HCT116 (cell line): ENCODE measurements around the gene ID1. TPM values are rescaled to one million over a fixed set of nuclear protein-coding genes. Genes with fewer than 3 reads are reported as not detected.

Experiments used
- ATAC-seq: fragments of 200-7000 bp; cut with Tn5 transposase; 2 replicates; pipeline ENCODE4 v1.9.1; 2020; ENCODE audit warnings: mild to moderate bottlenecking, moderate library complexity
- BruUV-seq: library from RNA; stranded (reverse); fragments of 400-500 nt; replicated peaks from 2 replicates; lab custom pipeline; 2021; lab: Mats Ljungman, UMichigan
- CTCF ChIA-PET: fragments of 300-600 bp; sonication (Branson Sonifier 250); formaldehyde crosslinking; loops from one replicate; lab custom pipeline; 2021; ENCODE audit warnings: antibody characterized with exemption; lab: Charles Lee
- POLR2A ChIA-PET: fragments of 300-600, 350-600 bp; sonication (Branson Sonifier 250); formaldehyde crosslinking; loops from one replicate; lab custom pipeline; 2021; ENCODE audit warnings: antibody characterized with exemption; lab: Charles Lee
- RAD21 ChIA-PET, 2 experiments: fragments of 300-600 bp; sonication (Branson Sonifier 250); formaldehyde crosslinking; loops; one replicate each; lab custom pipeline; 2023; ENCODE audit warnings: low total read pairs in 2 of 2; ENCODE audit not compliant: uncharacterized antibody in 2 of 2, unreplicated experiment in 2 of 2, low non-redundant PET in 1 of 2; lab: Charles Lee
- DNase-seq: peaks from one replicate; pipeline ENCODE4 v3.0.0-alpha.2; 2010; ENCODE audit warnings: low read depth, low spot score
- H2AFZ ChIP-seq: fragments of 200-600 bp; shearing (Covaris generic), sonication (generic); 2 replicates; pipeline ENCODE4 v1.6.1; 2017; ENCODE audit warnings: low read depth, mixed run types, mixed read lengths, antibody characterized with exemption, low read length; ENCODE audit not compliant: poor library complexity, severe bottlenecking
- H3K27ac ChIP-seq: 2 replicates; pipeline ENCODE4 v1.5.1; 2012; ENCODE audit warnings: low read depth, low read length
- H3K27me3 ChIP-seq: fragments of 200-600 bp; sonication (generic); 2 replicates; pipeline ENCODE4 v1.6.1; 2016; ENCODE audit warnings: mixed run types, low read length, mixed read lengths; ENCODE audit not compliant: insufficient read depth
- H3K36me3 ChIP-seq, 2 experiments: fragments of 200-500 bp in 1 of 2; fragments of 200-600 bp in 1 of 2; sonication (Bioruptor generic) in 1 of 2; sonication (generic) in 1 of 2; 2 replicates each; pipeline versions ENCODE4 v1.5.1 to v1.6.1; 2014 to 2016; ENCODE audit warnings: low read length in 2 of 2, inconsistent platforms in 1 of 2, mixed read lengths in 1 of 2, mixed run types in 1 of 2; ENCODE audit not compliant: insufficient read depth in 2 of 2, control insufficient read depth in 1 of 2
- H3K4me1 ChIP-seq, 2 experiments: fragments of 200-600 bp in 1 of 2; sonication (generic) in 1 of 2; 2 replicates each; pipeline versions ENCODE4 v1.5.1 to v1.6.1; 2012 to 2017; ENCODE audit warnings: low read length in 2 of 2, inconsistent platforms in 1 of 2, mild to moderate bottlenecking in 1 of 2, mixed read lengths in 1 of 2, mixed run types in 1 of 2, moderate library complexity in 1 of 2; ENCODE audit not compliant: insufficient read depth in 2 of 2, control insufficient read depth in 1 of 2
- H3K4me2 ChIP-seq: fragments of 200-600 bp; sonication (generic); 2 replicates; pipeline ENCODE4 v1.6.1; 2017; ENCODE audit warnings: mixed run types, low read length, mixed read lengths
- H3K4me3 ChIP-seq, 2 experiments: fragments of 200-600 bp in 1 of 2; sonication (generic) in 1 of 2; replicated peaks in 1 of 2; 2 replicates each; pipeline ENCODE4 v1.5.1; 2011 to 2016; ENCODE audit warnings: low read length in 2 of 2, control low read depth in 1 of 2, low read depth in 1 of 2, mild to moderate bottlenecking in 1 of 2, mixed read lengths in 1 of 2, mixed run types in 1 of 2
- H3K79me2 ChIP-seq: fragments of 200-600 bp; sonication (generic); 2 replicates; pipeline ENCODE4 v1.6.1; 2017; ENCODE audit warnings: mild to moderate bottlenecking, mixed run types, low read length, moderate library complexity, mixed read lengths; ENCODE audit not compliant: insufficient read depth
- H3K9ac ChIP-seq: fragments of 200-600 bp; sonication (generic); 2 replicates; pipeline ENCODE4 v1.6.1; 2016; ENCODE audit warnings: low read length, mixed read lengths
- H3K9me2 ChIP-seq: fragments of 200-600 bp; sonication (generic), shearing (Covaris generic); 2 replicates; pipeline ENCODE4 v1.6.1; 2017; ENCODE audit warnings: mixed run types, mild to moderate bottlenecking, moderate library complexity; ENCODE audit not compliant: insufficient read depth
- H3K9me3 ChIP-seq, 2 experiments: fragments of 200-500 bp in 1 of 2; fragments of 200-600 bp in 1 of 2; sonication (Bioruptor generic) in 1 of 2; sonication (generic) in 1 of 2; 2 replicates each; pipeline ENCODE4 v1.6.1; 2014 to 2017; ENCODE audit warnings: low read length in 2 of 2, mixed read lengths in 2 of 2, inconsistent platforms in 1 of 2, low read depth in 1 of 2, mild to moderate bottlenecking in 1 of 2, mixed run types in 1 of 2, moderate library complexity in 1 of 2; ENCODE audit not compliant: control insufficient read depth in 1 of 2, insufficient read depth in 1 of 2
- H4K20me1 ChIP-seq: fragments of 200-600 bp; sonication (generic), shearing (Covaris generic); 2 replicates; pipeline ENCODE4 v1.6.1; 2017; ENCODE audit warnings: mixed run types, mild to moderate bottlenecking, moderate library complexity; ENCODE audit not compliant: insufficient read depth
- CBX3 ChIP-seq: IDR thresholded peaks from 2 replicates; pipeline ENCODE4 v1.6.1; 2012; ENCODE audit warnings: low read depth
- EGR1 ChIP-seq: IDR thresholded peaks from 2 replicates; pipeline ENCODE4 v1.6.1; 2012; ENCODE audit warnings: low read depth
- EZH2 ChIP-seq: fragments of 200-600 bp; sonication (generic); IDR thresholded peaks from 2 replicates; pipeline ENCODE4 v1.6.1; 2017; ENCODE audit warnings: antibody characterized with exemption, mixed run types
- POLR2AphosphoS5 ChIP-seq: IDR thresholded peaks from 2 replicates; pipeline ENCODE4 v1.6.1; 2011; ENCODE audit warnings: mild to moderate bottlenecking, low read depth, low read length, moderate library complexity
- RAD21 ChIP-seq: IDR thresholded peaks from 2 replicates; pipeline ENCODE4 v1.6.1; 2012; ENCODE audit warnings: low read depth, mild to moderate bottlenecking
- SP1 ChIP-seq: IDR thresholded peaks from 2 replicates; pipeline ENCODE4 v1.6.1; 2012; ENCODE audit warnings: low read depth
- TCF7L2 ChIP-seq: IDR thresholded peaks from 2 replicates; pipeline ENCODE4 v1.7.0; 2011; ENCODE audit warnings: borderline replicate concordance, inconsistent platforms; ENCODE audit not compliant: insufficient read depth, insufficient read length; ENCODE audit errors: extremely low read depth
- YY1 ChIP-seq: IDR thresholded peaks from 2 replicates; pipeline ENCODE4 v1.6.1; 2011; ENCODE audit warnings: low read length, low read depth, moderate library complexity, mild to moderate bottlenecking; ENCODE audit not compliant: insufficient replicate concordance; ENCODE audit errors: extremely low read depth
- ZFX ChIP-seq: fragments of 450-650 bp; IDR thresholded peaks from 2 replicates; pipeline ENCODE4 v1.6.1; 2017
- ZNF274 ChIP-seq: fragments of 200-500 bp; sonication (Bioruptor generic); IDR thresholded peaks from 2 replicates; pipeline ENCODE4 v1.6.1; 2014; ENCODE audit warnings: mild to moderate bottlenecking, low read depth, low read length, inconsistent platforms
- intact Hi-C: fragments of 100-400 bp; cut with micrococcal nuclease; formaldehyde crosslinking; loops from 2 replicates; pipeline ENCODE4 v1.10.0; 2022
- total RNA-seq: library from RNA; stranded (reverse); gene quantifications from one replicate; pipeline ENCODE4 v1.2.1, GENCODE V29; 2021; ENCODE audit not compliant: unreplicated experiment
- TF ChIP-seq, protein P1 (sequence below): IDR thresholded peaks from 2 replicates; pipeline ENCODE4 v1.6.1; 2011; ENCODE audit warnings: mild to moderate bottlenecking, low read length, moderate library complexity; ENCODE audit not compliant: insufficient replicate concordance; ENCODE audit errors: extremely low read depth
- TF ChIP-seq, protein P2 (sequence below): IDR thresholded peaks from 2 replicates; pipeline ENCODE4 v1.6.1; 2012; ENCODE audit warnings: low read depth

Gene ID1
- total RNA-seq, 1 experiment from 2014 or later, result 811 TPM

DNA sequence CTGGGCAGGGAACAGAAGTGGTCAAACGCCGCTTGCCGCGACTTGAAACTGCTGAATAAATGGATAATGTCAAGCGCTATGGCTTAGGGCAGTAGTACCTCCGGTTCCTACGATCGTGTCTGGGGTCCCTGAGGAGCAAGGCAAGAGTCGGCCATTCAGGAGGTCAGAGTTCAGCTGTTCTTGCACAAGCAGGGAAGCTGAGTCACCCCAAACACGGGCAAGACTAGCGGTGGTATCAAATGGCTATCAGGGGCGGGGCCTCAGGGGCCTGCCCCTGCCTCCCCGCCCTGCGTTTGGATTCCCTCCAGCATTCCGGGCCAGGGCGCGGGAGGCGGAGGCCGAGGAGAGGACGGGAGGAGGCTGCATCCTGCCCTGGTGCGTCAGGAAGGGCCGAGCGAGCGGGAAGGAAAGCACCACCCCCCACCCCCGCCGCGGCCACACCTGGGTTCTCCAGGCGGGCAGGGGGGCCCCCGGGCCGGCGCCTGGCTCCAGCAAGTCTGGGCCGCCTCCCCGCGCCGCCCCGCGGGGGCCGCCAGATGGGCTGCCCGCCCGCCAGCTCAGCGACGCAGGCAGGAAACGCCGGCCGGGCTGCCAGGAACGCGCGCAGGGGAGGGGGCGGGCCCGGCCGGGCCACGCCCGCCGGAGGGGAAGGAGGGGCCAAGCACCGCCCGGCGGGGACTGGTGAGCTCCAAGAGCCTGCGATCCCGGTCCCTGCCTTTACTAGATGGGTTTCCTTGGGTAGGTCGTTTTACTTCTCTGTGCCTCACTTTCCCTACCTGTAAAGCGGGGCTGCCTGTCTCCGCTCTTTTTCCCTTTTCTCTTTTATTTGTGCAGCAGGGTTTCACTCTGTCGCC lies 32.2 kb upstream of the ID1 start (continued):
- TF ChIP-seq POLR2AphosphoS5 (peak; percentile 96), CBX3 (no peak), EZH2 (no peak), EGR1 (no peak), TCF7L2 (peak; percentile 86), SP1 (no peak), RAD21 (no peak), ZNF274 (no peak)
- TF ChIP-seq, protein P1, sequence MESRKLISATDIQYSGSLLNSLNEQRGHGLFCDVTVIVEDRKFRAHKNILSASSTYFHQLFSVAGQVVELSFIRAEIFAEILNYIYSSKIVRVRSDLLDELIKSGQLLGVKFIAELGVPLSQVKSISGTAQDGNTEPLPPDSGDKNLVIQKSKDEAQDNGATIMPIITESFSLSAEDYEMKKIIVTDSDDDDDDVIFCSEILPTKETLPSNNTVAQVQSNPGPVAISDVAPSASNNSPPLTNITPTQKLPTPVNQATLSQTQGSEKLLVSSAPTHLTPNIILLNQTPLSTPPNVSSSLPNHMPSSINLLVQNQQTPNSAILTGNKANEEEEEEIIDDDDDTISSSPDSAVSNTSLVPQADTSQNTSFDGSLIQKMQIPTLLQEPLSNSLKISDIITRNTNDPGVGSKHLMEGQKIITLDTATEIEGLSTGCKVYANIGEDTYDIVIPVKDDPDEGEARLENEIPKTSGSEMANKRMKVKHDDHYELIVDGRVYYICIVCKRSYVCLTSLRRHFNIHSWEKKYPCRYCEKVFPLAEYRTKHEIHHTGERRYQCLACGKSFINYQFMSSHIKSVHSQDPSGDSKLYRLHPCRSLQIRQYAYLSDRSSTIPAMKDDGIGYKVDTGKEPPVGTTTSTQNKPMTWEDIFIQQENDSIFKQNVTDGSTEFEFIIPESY, result peak; percentile 65

GRCh38 chr20:31573555-31574321 lies 31.4 kb upstream of the ID1 start:
- BruUV-seq, result TSS peak; percentile 93
- Histone ChIP-seq H3K4me1 (peaks cover 65 to 71% of the 10 kb centered on the region in 2 experiments), H3K79me2 (0 out of 2 replicates have a peak, but pooled peaks cover 7% of the 10 kb centered on the region), H3K9ac (peak overlapping the region; percentile 95), H2AFZ (no peak overlapping the region), H3K4me3 (peak overlapping the region; percentile 54 to 61), H3K27ac (peak overlapping the region; percentile 98), H3K4me2 (peak overlapping the region; percentile 80), H4K20me1 (no peaks in the 10 kb centered on the region), H3K27me3 (no peaks in the 10 kb centered on the region), H3K36me3 (no peaks in the 10 kb centered on the region), H3K9me3 (no peaks in the 10 kb centered on the region), H3K9me2 (no peaks in the 10 kb centered on the region)
- RAD21 ChIA-PET, result interaction anchor here (0.8 to 3.1 kb wide), 12 partner anchors 11 to 146 kb away, joined by 3 to 12 read pairs (median 6); partner anchors contain the start of gene ID1 (in 1 of the 2)
- ATAC-seq (peak; percentile 9), DNase-seq (no peak)
- POLR2A ChIA-PET, result interaction anchor here (0.8 to 28.6 kb wide), 11 partner anchors 8 to 143 kb away, joined by 3 to 1106 read pairs (median 9); partner anchors contain the start of gene ID1
- intact Hi-C loops, result loop anchor here (1.0 kb wide), 2 partner anchors 20 to 35 kb away; no protein-coding TSS in a partner anchor
- CTCF ChIA-PET, result interaction anchor here (0.6 to 10.8 kb wide), 11 partner anchors 8 to 150 kb away, joined by 3 to 256 read pairs (median 7); no protein-coding TSS in a partner anchor
- TF ChIP-seq, protein P2, sequence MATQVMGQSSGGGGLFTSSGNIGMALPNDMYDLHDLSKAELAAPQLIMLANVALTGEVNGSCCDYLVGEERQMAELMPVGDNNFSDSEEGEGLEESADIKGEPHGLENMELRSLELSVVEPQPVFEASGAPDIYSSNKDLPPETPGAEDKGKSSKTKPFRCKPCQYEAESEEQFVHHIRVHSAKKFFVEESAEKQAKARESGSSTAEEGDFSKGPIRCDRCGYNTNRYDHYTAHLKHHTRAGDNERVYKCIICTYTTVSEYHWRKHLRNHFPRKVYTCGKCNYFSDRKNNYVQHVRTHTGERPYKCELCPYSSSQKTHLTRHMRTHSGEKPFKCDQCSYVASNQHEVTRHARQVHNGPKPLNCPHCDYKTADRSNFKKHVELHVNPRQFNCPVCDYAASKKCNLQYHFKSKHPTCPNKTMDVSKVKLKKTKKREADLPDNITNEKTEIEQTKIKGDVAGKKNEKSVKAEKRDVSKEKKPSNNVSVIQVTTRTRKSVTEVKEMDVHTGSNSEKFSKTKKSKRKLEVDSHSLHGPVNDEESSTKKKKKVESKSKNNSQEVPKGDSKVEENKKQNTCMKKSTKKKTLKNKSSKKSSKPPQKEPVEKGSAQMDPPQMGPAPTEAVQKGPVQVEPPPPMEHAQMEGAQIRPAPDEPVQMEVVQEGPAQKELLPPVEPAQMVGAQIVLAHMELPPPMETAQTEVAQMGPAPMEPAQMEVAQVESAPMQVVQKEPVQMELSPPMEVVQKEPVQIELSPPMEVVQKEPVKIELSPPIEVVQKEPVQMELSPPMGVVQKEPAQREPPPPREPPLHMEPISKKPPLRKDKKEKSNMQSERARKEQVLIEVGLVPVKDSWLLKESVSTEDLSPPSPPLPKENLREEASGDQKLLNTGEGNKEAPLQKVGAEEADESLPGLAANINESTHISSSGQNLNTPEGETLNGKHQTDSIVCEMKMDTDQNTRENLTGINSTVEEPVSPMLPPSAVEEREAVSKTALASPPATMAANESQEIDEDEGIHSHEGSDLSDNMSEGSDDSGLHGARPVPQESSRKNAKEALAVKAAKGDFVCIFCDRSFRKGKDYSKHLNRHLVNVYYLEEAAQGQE, result no peak
- TF ChIP-seq ZFX (0 out of 2 replicates have a peak, but pooled peaks have one; percentile 41), YY1 (no peak)
